ENCODE data around the gene SYNGR4. TPM values are rescaled to one million over a fixed set of nuclear protein-coding genes. Genes with fewer than 3 reads are reported as not detected.

Gene SYNGR4
- total RNA-seq, 1 experiment from 2014 or later, result not detected

GRCh38 chr19:48378194-48378570, 14.0 kb downstream of the SYNGR4 start:
- ATAC-seq (no peak), DNase-seq (ENCODE audit: low spot score) (no peak)
- no peak overlapping the region for H3K4me3 Mint-ChIP-seq
- peaks cover 3% of the 10 kb centered on the region for H3K27me3 Mint-ChIP-seq (ENCODE audit: low read depth)
- H3K27ac Mint-ChIP-seq, result no peak overlapping the region
- no peak for TF ChIP-seq ZNF396 (CRISPR knock-in tag; IDR thresholded peaks at IDR 0.05; ENCODE audit: borderline replicate concordance)
- TF ChIP-seq AFF4 (CRISPR knock-in tag; IDR thresholded peaks at IDR 0.05; ENCODE audit: borderline replicate concordance), result no peak
- TF ChIP-seq ZBTB43 (CRISPR knock-in tag; IDR thresholded peaks at IDR 0.05), result no peak
- no peak for TF ChIP-seq TEAD1 (CRISPR knock-in tag; IDR thresholded peaks at IDR 0.05)
- TF ChIP-seq GTF2I (CRISPR knock-in tag; conservative IDR thresholded peaks at IDR 0.05), result no peak
- no peak for TF ChIP-seq NFYB (CRISPR knock-in tag; conservative IDR thresholded peaks at IDR 0.05; ENCODE audit: low read depth)
- TF ChIP-seq ESRRA (CRISPR knock-in tag; IDR thresholded peaks at IDR 0.05; ENCODE audit: borderline replicate concordance), result no peak
- TF ChIP-seq ZNF219 (CRISPR knock-in tag; IDR thresholded peaks at IDR 0.05; ENCODE audit: borderline replicate concordance), result no peak
- TF ChIP-seq ZMAT4 (CRISPR knock-in tag; IDR thresholded peaks at IDR 0.05), result no peak
- no peak for TF ChIP-seq ATF2 (CRISPR knock-in tag; IDR thresholded peaks at IDR 0.05; ENCODE audit: borderline replicate concordance, low read depth)
- no peak for TF ChIP-seq CREB1 (CRISPR knock-in tag; IDR thresholded peaks at IDR 0.05)
- TF ChIP-seq PRDM15 (CRISPR knock-in tag; IDR thresholded peaks at IDR 0.05), result no peak
- no peak for TF ChIP-seq JAZF1 (CRISPR knock-in tag; IDR thresholded peaks at IDR 0.05)
- TF ChIP-seq MLX (CRISPR knock-in tag; IDR thresholded peaks at IDR 0.05), result no peak
- TF ChIP-seq SP1 (CRISPR knock-in tag; conservative IDR thresholded peaks at IDR 0.05), result no peak
- no peak for TF ChIP-seq RORB (CRISPR knock-in tag; IDR thresholded peaks at IDR 0.05)
- ChIA-PET CTCF (interaction anchor here (4.4 kb wide), 1 partner anchor 13 kb away, joined by 18 read pairs; the partner anchor contains the start of gene KDELR1), POLR2A (no interaction called here)
- H3K36me3 Mint-ChIP-seq, result peaks cover 17% of the 10 kb centered on the region
- no peaks in the 10 kb centered on the region for H3K4me1 Mint-ChIP-seq
- H3K9me3 Mint-ChIP-seq, result no peaks in the 10 kb centered on the region

Measured in WTC11 (cell line).